GM21515 (cell line): ENCODE measurements around the gene WASF1.
"Not testable (repeated sequence)": the region's sequence is repeated elsewhere in the genome, so short reads cannot be mapped to it uniquely, and the experiment has no call there.

Source experiments
- ATAC-seq: cut with Tn5 transposase; IDR thresholded peaks from one replicate; pipeline ENCODE4 v1.9.1; 2021; ENCODE audit not compliant: unreplicated experiment

The WASF1 gene

GRCh38 chr6:110178626-110179405 is 654 bp downstream of the WASF1 start:
- ATAC-seq: peak; percentile 28

DNA sequence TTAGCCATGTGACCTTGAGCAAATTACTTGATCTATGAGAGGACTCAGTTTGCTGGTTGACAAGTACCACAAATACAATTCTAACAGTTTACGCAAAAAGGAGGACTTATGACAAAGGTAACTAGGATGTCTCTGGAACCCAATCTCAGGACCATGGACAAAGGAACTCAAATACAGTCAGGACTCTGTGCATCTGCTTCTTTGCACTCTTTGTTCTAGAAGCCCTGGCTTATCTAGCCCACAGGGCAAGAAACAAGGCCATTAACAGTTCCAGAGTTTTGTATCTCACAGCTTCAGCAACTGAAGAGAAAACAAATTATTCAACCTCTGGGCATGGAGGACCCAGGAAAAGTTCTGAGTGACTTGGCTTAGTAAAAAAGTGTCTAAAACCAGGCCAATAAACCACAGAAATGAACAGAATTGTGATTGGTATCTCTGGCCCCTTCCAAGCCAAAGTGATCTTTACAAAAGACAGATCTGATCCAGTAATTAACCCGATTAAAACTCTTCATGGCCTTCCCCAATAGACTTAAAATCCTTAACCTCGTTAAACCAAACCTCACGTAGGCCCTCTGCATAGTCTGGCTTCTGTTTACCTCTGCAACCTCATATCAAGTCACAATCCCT is 5.9 kb downstream of the WASF1 start:
- no peak for ATAC-seq

DNA sequence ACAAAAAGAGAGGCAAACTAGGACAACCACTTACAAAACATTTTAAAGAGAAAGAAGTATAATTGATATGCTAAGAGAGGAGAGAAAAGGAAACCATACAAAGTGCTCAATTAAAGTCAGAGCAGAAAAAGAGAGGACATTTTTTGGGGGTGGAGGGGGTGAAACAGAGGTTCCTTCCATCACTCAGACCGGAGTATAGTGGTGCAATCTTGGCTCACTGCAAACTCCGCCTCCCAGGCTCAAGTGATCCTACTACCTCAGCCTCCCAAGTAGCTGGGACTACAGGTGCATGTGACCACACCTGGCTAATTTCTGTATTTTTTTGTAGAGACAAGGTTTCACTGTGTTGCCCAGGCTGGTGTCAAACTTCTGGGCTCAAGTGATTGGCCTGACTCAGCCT is 9.4 kb downstream of the WASF1 start:
- no peak for ATAC-seq

- no peak for ATAC-seq
These were observed 21.0 kb downstream of the WASF1 start for GRCh38 chr6:110158479-110158878.

GRCh38 chr6:110147870-110148269 is 31.6 kb downstream of the WASF1 start:
- ATAC-seq: no peak

DNA sequence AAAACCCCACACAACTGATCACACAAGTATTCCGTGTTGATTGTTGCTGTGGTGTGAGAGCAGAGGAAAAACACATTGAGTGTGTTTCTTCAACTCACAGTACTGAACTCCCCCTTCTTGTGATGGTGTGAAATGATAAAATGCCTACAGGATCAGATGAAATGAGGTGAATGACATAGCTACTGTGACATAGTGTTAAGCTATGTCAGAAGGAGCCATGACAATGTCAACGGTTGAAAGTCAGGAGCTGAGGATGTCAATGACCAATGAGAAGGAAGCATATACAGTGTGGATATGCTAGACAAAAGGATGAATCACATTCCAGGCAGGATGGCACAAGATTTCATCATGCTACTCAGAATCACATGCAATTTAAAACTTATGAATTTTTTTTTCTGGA is 38.8 kb downstream of the WASF1 start:
- ATAC-seq: no peak

DNA sequence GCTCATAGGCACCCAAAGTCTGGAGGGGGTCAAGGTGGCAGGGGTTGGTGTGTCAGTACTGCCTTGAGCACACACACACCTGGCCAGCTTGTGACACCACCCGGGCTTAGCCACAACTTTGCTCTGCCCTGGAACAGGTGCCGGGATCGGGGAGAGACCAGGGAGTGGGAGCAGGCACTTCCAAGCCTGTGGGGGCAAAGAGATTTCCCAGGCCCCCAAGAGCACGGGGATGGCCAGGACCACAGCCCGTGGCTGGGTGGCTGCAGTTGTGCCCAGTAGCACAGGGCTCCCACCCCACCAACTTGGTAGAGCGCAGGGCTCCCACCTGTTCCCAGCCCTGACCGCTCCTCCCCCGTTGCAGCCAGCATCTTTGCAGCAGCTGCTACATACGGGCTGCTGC is 40.4 kb downstream of the WASF1 start:
- ATAC-seq: no peak

GRCh38 chr6:110137924-110138887 is 41.3 kb downstream of the WASF1 start:
- no peak for ATAC-seq

- no peak for ATAC-seq
These were observed 49.1 kb downstream of the WASF1 start for GRCh38 chr6:110130362-110130761.

DNA sequence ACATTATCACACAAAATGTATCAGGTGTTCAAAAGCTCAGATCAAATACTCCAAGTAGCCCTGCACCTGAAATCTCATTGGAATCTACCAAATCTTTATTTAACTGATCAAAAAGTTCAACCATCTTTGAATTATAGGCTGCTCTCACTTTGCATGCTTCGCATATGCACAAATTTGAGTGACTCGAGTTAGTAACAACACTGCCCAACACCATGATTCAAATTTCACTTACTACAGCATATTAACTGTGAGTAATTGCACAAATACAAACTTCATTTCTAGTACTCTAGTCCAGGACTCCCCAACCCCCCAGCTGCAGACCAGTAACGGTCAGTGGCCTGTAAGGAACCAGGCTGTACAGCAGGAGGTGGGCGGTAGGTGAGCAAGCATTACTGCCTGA is 51.1 kb downstream of the WASF1 start:
- ATAC-seq: no peak

- ATAC-seq: no peak
These were observed 54.1 kb downstream of the WASF1 start for GRCh38 chr6:110125361-110125760.

DNA sequence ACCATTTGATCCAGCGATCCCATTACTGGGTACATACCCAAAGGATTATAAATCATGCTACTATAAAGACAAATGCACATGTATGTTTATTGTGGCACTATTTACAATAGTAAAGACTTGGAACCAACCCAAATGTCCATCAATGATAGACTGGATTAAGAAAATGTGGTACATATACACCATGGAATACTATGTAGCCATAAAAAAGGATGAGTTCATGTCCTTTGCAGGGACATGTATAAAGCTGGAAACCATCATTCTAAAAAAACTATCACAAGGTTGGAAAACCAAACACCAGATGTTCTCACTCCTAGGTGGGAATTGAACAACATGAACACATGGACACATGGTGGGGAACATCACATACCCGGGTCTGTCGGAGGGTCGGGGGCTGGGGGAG is 57.8 kb downstream of the WASF1 start:
- not testable (repeated sequence) for ATAC-seq

DNA sequence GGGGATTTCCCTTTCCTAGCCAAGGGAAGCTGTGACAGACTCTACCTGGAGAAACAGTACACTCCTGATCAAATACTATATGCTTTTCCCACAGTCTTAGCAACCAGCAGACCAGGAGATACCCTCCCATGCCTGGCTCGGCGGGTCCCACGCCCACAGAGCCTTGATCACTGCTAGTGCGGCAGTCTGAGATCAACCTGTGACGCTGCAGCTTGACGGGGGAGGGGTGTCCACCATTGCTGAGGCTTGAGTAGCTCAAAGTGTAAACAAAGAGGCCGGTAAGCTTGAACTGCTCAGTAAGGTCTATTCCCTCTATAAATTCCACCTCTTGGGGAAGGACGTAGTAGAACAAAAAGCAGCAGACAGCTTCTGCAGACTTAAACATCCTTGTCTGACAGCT is 63.2 kb downstream of the WASF1 start:
- ATAC-seq: no peak

GRCh38 chr6:110114004-110114403 is 65.5 kb downstream of the WASF1 start:
- ATAC-seq: no peak

- ATAC-seq: no peak
These were observed 74.2 kb downstream of the WASF1 start for GRCh38 chr6:110105296-110105695.

GRCh38 chr6:110103260-110103659 is 76.2 kb downstream of the WASF1 start:
- no peak for ATAC-seq

DNA sequence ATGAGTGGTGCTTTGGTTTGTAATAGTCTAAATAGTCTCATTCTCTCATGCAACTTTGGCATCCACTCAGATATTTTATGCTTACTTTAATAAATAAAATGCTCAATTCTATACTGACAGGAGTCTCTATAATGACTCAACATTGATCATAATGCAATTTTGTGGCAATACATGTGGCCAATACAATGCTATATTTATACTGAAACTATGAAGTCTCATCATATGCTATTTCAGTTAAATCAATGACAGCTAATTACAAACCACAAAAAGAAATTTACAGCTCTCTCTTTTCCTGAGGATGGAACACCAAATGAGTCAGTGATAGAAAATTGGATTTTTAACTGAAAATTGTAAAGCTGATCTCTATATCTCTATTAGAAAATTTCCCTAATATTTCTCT is 77.1 kb downstream of the WASF1 start:
- ATAC-seq: peak; percentile 23

DNA sequence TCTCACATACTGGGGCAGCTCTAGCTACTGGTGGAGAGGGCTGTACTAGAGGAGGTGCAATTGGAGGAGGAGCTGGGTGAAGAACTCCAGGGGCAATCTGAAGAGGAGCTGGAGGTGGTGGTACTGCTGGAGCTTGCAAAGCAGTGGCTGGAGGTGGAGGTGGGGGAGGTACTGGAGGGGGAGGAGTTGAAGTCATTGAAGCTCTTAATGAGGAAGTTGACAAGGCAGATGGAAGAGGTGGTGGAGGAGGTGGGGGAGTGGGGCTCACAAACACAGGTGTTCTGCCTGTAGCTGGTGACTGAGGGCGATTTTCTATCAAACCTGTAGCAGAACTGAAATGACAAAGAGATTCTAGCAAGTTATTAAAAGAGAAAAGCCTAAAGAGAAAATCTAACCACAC is 77.6 kb downstream of the WASF1 start:
- peak; percentile 78 for ATAC-seq

GRCh38 chr6:110098511-110099116 is 80.9 kb downstream of the WASF1 start:
- ATAC-seq: no peak

- no peak for ATAC-seq
These were observed 82.0 kb downstream of the WASF1 start for GRCh38 chr6:110097443-110097842.

DNA sequence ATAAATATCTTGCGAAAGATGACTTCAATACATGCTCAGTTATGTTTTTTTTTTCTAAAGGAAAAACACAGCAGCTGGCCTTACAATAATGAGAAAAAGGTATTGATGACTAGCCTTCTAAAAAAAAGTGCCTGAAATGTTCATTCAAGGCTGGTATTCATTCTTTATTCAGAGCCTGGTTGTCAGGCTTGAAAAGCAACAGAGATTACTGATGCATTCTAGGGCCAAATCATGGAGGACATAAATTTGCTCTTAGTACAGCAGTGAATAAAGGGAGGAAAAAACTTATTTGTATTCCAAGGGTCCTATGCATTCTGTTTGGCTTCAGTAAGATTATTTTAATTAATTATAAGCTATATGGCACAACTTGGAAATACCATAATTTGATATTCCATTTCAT is 83.5 kb downstream of the WASF1 start:
- no peak for ATAC-seq
